ENCODE results near the gene ERI3. TPM values are rescaled to one million over a fixed set of nuclear protein-coding genes. Genes with fewer than 3 reads are reported as not detected.

The ERI3 gene
- polyA plus RNA-seq, 1 donor from 2014 or later = 92.5 TPM

- Histone ChIP-seq H3K27ac (ENCODE audit: low read length) (no peak overlapping the region), H3K9me3 (ENCODE audit: low read length) (no peaks in the 10 kb centered on the region), H3K4me2 (ENCODE audit: low read length) (no peak overlapping the region), H3F3A (ENCODE audit: insufficient read depth, low read length, poor library complexity, severe bottlenecking) (no peaks in the 10 kb centered on the region), H3K4me3 (ENCODE audit: low read length) (no peak overlapping the region), H3K27me3 (ENCODE audit: insufficient read depth, low read depth, low read length) (peaks cover 29% of the 10 kb centered on the region), H3K79me2 (replicated peaks; ENCODE audit: insufficient read depth, low read length) (no peaks in the 10 kb centered on the region), H4K20me1 (ENCODE audit: insufficient read depth) (no peaks in the 10 kb centered on the region), H3K9ac (ENCODE audit: low read length) (no peak overlapping the region), H3K36me3 (ENCODE audit: insufficient read depth, low read length) (no peaks in the 10 kb centered on the region), H3K9me2 (ENCODE audit: insufficient read depth, low read length) (no peaks in the 10 kb centered on the region), H2AFZ (ENCODE audit: low read depth, low read length) (no peak overlapping the region)
- TF ChIP-seq EZH2 (IDR thresholded peaks at IDR 0.05; ENCODE audit: borderline replicate concordance, insufficient read depth, low read length, poor library complexity, severe bottlenecking) = no peak
- TF ChIP-seq TAF1 (IDR thresholded peaks at IDR 0.05; ENCODE audit: low read depth) = no peak
- TF ChIP-seq REST (IDR thresholded peaks at IDR 0.05; ENCODE audit: borderline replicate concordance) = no peak
- no peak for TF ChIP-seq RAD21 (conservative IDR thresholded peaks at IDR 0.05)
- TF ChIP-seq POLR2AphosphoS5 (IDR thresholded peaks at IDR 0.05) = no peak
- TF ChIP-seq EP300 (conservative IDR thresholded peaks at IDR 0.05; ENCODE audit: poor library complexity, severe bottlenecking) = no peak
- TF ChIP-seq MXI1 (conservative IDR thresholded peaks at IDR 0.05; ENCODE audit: poor library complexity, severe bottlenecking) = no peak
- no peak for TF ChIP-seq CTCF (IDR thresholded peaks at IDR 0.05; ENCODE audit: poor library complexity, severe bottlenecking)
- no peak for TF ChIP-seq SMC3 (conservative IDR thresholded peaks at IDR 0.05; ENCODE audit: poor library complexity)
These were observed 46.5 kb upstream of the ERI3 start for GRCh38 chr1:44401256-44402228.

GRCh38 chr1:44390277-44390676 is 35.2 kb upstream of the ERI3 start:
- no peaks in the 10 kb centered on the region for H3K36me3 ChIP-seq (ENCODE audit: insufficient read depth, low read length)
- no peaks in the 10 kb centered on the region for H3F3A ChIP-seq (ENCODE audit: insufficient read depth, low read length, poor library complexity, severe bottlenecking)
- no peaks in the 10 kb centered on the region for H3K9me3 ChIP-seq (ENCODE audit: low read length)
- H3K4me3 ChIP-seq (ENCODE audit: low read length) = no peak overlapping the region
- no peaks in the 10 kb centered on the region for H3K27me3 ChIP-seq (ENCODE audit: insufficient read depth, low read depth, low read length)
- no peak overlapping the region for H3K9ac ChIP-seq (ENCODE audit: low read length)
- no peak overlapping the region for H2AFZ ChIP-seq (ENCODE audit: low read depth, low read length)
- no peaks in the 10 kb centered on the region for H4K20me1 ChIP-seq (ENCODE audit: insufficient read depth)
- TF ChIP-seq EZH2 (IDR thresholded peaks at IDR 0.05; ENCODE audit: borderline replicate concordance, insufficient read depth, low read length, poor library complexity, severe bottlenecking) = no peak
- no peak for TF ChIP-seq MXI1 (conservative IDR thresholded peaks at IDR 0.05; ENCODE audit: poor library complexity, severe bottlenecking)
- no peak for TF ChIP-seq RAD21 (conservative IDR thresholded peaks at IDR 0.05)
- no peak for TF ChIP-seq SMC3 (conservative IDR thresholded peaks at IDR 0.05; ENCODE audit: poor library complexity)
- no peak for TF ChIP-seq POLR2AphosphoS5 (IDR thresholded peaks at IDR 0.05)
- TF ChIP-seq TAF1 (IDR thresholded peaks at IDR 0.05; ENCODE audit: low read depth) = no peak
- TF ChIP-seq REST (IDR thresholded peaks at IDR 0.05; ENCODE audit: borderline replicate concordance) = no peak
- no peak for TF ChIP-seq CTCF (IDR thresholded peaks at IDR 0.05; ENCODE audit: poor library complexity, severe bottlenecking)
- no peak for TF ChIP-seq EP300 (conservative IDR thresholded peaks at IDR 0.05; ENCODE audit: poor library complexity, severe bottlenecking)
- H3K9me2 ChIP-seq (ENCODE audit: insufficient read depth, low read length) = no peaks in the 10 kb centered on the region
- no peak overlapping the region for H3K27ac ChIP-seq (ENCODE audit: low read length)
- no peak overlapping the region for H3K4me2 ChIP-seq (ENCODE audit: low read length)
- H3K79me2 ChIP-seq (replicated peaks; ENCODE audit: insufficient read depth, low read length) = no peaks in the 10 kb centered on the region
